Mucosa of rectum (tissue), 2 donors: ENCODE results near the gene DIAPH2.

ENCODE experiments used
- H3K27ac ChIP-seq, 2 donors: one replicate each; pipeline ENCODE4 v1.7.0; 2013; ENCODE audit warnings: inconsistent platforms in 2 of 2, low read depth in 2 of 2, low read length in 2 of 2
- H3K27me3 ChIP-seq, 2 donors: one replicate each; pipeline ENCODE4 v1.7.0; 2013; ENCODE audit warnings: low read length in 2 of 2; ENCODE audit not compliant: control insufficient read depth in 2 of 2, insufficient read depth in 2 of 2
- H3K36me3 ChIP-seq, 2 donors: one replicate each; pipeline ENCODE4 v1.7.0; 2013; ENCODE audit warnings: low read length in 2 of 2; ENCODE audit not compliant: control insufficient read depth in 2 of 2, insufficient read depth in 2 of 2
- H3K4me1 ChIP-seq, 2 donors: one replicate each; pipeline ENCODE4 v1.7.0; 2013; ENCODE audit warnings: low read length in 2 of 2, mild to moderate bottlenecking in 1 of 2; ENCODE audit not compliant: control insufficient read depth in 2 of 2, insufficient read depth in 2 of 2
- H3K4me3 ChIP-seq, 2 donors: one replicate each; pipeline ENCODE4 v1.7.0; 2013; ENCODE audit warnings: low read length in 2 of 2
- H3K9ac ChIP-seq, 2 donors: one replicate each; pipeline ENCODE4 v1.7.0; 2013; ENCODE audit warnings: low read length in 2 of 2, low read depth in 1 of 2, mild to moderate bottlenecking in 1 of 2
- H3K9me3 ChIP-seq, 2 donors: one replicate each; pipeline ENCODE4 v1.7.0; 2013; ENCODE audit warnings: low read length in 2 of 2; ENCODE audit not compliant: control insufficient read depth in 2 of 2
- donor health status: healthy.
- donor health status: Normal muscosa, but diverticular disease.

Gene DIAPH2

DNA sequence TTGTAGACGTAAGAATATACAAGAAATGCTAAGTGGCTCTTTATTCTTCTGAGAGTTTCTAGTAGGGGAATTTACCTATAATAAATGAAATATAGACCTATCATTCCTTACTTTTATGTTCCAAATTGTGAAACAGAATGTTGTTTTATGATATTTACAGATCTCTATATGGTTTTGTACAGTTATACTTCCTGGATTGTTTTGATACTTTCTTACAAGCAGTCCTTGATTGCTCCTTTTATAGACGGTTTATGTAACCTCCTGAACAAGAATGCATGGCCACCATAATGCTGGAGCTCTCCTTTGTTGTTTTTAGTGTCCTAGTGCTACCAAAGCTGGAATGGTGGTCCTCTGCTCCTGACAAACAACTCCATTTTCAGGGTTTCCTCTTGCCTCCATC is 107.4 kb downstream of the DIAPH2 start:
- Histone ChIP-seq H3K36me3 (no peaks in the 10 kb centered on the region), H3K9ac (no peak overlapping the region), H3K27ac (no peak overlapping the region), H3K9me3 (no peaks in the 10 kb centered on the region), H3K4me3 (no peak overlapping the region), H3K4me1 (no peaks in the 10 kb centered on the region), H3K27me3 (no peaks in the 10 kb centered on the region)

DNA sequence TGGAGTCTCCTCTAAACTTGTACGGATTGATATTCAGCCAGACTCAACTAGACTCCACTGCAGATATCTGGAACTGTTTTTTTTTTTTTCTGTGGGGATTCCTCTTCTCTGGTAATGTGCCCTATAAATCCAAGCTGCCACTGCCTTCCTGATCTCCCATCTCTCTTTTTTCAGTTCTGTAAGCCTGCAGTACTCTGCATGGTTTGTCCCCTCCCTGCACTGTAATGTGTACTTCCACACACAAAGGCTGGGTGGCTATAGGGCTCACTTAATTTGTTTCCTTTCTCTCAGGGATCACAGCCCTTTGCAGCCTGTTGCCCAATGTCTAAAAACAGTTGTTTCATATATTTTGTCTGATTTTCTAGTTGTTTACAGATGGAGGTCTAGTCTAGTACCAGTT is 114.3 kb downstream of the DIAPH2 start:
- no peaks in the 10 kb centered on the region for H3K4me1 ChIP-seq
- H3K36me3 ChIP-seq = no peaks in the 10 kb centered on the region
- no peak overlapping the region for H3K9ac ChIP-seq
- H3K27ac ChIP-seq = no peak overlapping the region
- no peaks in the 10 kb centered on the region for H3K27me3 ChIP-seq
- no peak overlapping the region for H3K4me3 ChIP-seq
- no peaks in the 10 kb centered on the region for H3K9me3 ChIP-seq

DNA sequence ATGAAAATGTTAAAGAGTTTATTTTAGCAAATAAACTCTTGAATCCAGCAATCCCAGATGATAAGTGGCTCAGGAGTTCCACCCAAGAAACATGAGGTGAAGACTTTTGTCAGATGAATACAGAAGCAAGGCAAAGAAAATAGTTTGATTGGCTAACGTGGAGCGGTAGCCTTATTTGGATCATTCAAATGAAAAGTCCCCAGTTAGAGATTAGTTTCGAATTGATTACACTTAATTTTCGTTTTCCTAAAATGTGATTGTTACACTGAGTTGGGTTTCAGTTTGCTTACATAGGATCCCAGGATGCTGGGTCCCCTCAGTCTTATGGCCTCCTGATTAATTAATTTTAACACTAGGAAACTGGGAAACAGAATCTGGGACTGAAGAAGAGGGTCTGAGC is 122.7 kb downstream of the DIAPH2 start:
- Histone ChIP-seq H3K27ac (no peak overlapping the region), H3K4me3 (no peak overlapping the region), H3K27me3 (no peaks in the 10 kb centered on the region), H3K9ac (no peak overlapping the region), H3K9me3 (no peaks in the 10 kb centered on the region), H3K36me3 (no peaks in the 10 kb centered on the region), H3K4me1 (no peaks in the 10 kb centered on the region)

DNA sequence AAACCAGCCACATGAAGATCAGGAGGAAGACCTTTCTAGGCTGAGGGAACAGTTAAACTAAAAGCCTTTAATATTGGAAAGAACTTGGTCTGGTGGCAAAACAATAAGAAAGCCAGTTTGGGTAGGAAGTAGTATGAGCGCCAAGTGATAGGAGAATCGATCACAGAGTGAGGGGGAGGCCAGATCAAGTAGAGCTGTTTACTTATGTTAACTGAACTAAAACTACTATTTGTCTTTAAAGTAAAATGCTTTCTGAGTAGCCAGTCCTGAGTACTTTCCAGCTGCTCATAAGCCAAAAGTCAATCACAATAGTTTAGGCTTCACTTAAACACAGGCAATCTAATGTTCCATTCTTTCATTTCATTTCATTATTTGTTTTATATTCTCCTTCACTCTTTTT is 136.3 kb downstream of the DIAPH2 start:
- Histone ChIP-seq H3K4me3 (no peak overlapping the region), H3K9ac (no peak overlapping the region), H3K27me3 (no peaks in the 10 kb centered on the region), H3K27ac (no peak overlapping the region), H3K36me3 (no peaks in the 10 kb centered on the region), H3K4me1 (no peaks in the 10 kb centered on the region), H3K9me3 (no peaks in the 10 kb centered on the region)

DNA sequence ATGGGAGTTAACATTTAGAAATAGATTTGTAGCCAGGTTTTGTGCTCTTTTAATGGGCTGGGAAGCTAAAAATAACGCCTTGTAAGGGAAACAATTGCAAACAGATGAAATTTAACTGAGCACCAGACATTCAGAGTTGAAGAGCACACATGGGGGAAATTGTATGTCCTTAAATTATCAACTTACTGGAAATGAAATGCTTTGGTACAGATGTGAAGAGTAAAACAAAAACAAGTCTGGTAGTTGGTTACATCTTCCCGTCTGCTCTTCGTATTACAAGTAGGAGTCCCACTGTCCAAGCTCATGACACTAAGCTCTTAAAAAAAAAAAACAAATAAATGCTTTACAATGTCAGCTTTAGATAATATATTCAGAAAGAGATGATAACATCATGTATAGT is 139.5 kb downstream of the DIAPH2 start:
- Histone ChIP-seq H3K4me1 (no peaks in the 10 kb centered on the region), H3K9me3 (no peaks in the 10 kb centered on the region), H3K36me3 (no peaks in the 10 kb centered on the region), H3K4me3 (no peak overlapping the region), H3K27ac (no peak overlapping the region), H3K9ac (no peak overlapping the region), H3K27me3 (no peaks in the 10 kb centered on the region)

DNA sequence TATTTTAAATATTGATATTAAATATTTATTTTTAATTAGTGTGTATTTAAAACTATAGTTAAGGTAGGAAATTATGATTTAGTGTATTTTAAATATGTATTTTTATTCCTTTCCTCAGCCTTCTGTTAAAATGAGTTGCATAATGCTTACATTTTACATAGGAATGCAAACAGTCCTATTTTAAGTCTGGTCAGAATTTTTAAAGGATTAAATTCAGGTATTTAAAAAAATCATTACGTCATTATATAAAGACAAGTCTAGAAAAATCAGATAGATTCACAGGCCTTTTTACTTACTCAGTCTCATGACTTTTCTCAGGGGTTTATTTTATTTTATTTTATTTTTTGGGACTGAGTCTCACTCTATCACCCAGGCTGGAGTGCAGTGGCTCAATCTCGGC is 148.7 kb downstream of the DIAPH2 start:
- no peaks in the 10 kb centered on the region for H3K9me3 ChIP-seq
- H3K9ac ChIP-seq = no peak overlapping the region
- H3K36me3 ChIP-seq = no peaks in the 10 kb centered on the region
- no peak overlapping the region for H3K4me3 ChIP-seq
- no peak overlapping the region for H3K27ac ChIP-seq
- H3K27me3 ChIP-seq = no peaks in the 10 kb centered on the region
- H3K4me1 ChIP-seq = no peaks in the 10 kb centered on the region

DNA sequence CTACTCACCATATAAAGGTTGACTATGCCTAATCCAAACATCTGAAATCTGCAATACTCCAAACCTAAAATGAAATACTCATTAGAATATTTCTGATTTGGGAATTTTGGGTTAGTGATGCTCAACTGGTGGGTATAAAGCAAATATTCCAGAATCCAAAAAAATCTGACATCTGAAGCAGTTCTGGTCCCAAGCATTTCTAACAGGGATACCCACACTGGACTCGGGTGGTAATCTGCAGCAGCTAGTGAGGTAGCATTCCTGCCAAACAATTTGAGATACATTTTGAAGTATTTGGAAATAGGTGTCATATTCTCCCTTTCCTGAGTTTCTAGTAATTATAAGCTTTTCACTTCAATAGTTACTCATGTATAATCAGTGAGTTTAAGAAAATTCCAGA is 149.5 kb downstream of the DIAPH2 start:
- no peaks in the 10 kb centered on the region for H3K4me1 ChIP-seq
- H3K36me3 ChIP-seq = no peaks in the 10 kb centered on the region
- H3K27ac ChIP-seq = no peak overlapping the region
- no peak overlapping the region for H3K4me3 ChIP-seq
- no peaks in the 10 kb centered on the region for H3K27me3 ChIP-seq
- H3K9me3 ChIP-seq = no peaks in the 10 kb centered on the region
- no peak overlapping the region for H3K9ac ChIP-seq

DNA sequence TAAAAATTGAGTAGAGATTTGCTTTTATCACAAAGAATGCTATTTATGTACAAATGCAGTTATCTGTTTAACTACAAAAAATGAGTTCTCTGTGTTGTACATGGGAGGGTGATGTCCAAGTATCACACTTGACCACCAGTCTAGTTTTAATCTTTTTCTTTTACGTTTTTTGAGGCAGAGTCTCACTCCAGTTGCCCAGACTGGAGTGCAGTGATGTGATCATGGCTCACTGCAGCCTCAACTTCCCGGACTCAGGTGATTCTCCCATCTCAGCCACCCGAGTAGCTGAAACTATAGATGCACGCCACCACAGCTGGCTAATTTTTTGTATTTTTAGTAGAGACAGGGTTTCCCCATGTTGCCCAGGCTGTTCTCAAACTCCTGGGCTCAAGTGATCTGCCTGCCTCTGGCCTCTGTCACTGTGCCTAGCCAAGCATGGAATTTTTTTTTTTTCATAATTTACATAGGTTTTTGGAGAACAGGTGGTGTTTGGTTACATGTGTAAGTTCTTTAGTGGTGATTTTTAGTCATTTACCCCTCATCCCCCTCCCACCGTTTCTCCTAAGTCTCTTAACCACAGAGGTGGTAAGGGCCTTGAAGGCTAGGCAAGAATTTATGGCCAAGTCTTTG is 151.1 kb downstream of the DIAPH2 start:
- Histone ChIP-seq H3K27ac (no peak overlapping the region), H3K9ac (no peak overlapping the region), H3K4me1 (no peaks in the 10 kb centered on the region), H3K27me3 (no peaks in the 10 kb centered on the region), H3K4me3 (no peak overlapping the region), H3K9me3 (no peaks in the 10 kb centered on the region), H3K36me3 (no peaks in the 10 kb centered on the region)

DNA sequence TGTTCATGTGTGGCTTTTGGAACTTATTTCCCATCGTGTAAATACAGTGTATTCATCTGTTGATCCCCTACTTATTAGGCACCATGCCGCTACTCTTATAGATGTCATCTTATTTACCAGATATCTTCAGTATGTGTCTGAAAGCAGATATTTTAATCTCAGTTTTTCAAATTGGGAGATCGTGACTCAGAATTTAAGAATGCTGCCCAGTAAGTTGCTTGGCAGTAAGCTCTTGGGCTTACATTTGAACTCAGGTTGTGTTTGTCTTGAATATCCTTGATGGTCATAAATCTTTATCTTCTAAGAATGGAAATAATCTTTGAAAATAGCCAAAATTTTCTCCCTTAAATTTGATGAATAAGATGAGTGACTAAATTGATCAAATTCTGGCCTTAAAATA is 153.2 kb downstream of the DIAPH2 start:
- Histone ChIP-seq H3K27me3 (no peaks in the 10 kb centered on the region), H3K4me3 (no peak overlapping the region), H3K27ac (no peak overlapping the region), H3K36me3 (no peaks in the 10 kb centered on the region), H3K4me1 (no peaks in the 10 kb centered on the region), H3K9ac (no peak overlapping the region), H3K9me3 (no peaks in the 10 kb centered on the region)

DNA sequence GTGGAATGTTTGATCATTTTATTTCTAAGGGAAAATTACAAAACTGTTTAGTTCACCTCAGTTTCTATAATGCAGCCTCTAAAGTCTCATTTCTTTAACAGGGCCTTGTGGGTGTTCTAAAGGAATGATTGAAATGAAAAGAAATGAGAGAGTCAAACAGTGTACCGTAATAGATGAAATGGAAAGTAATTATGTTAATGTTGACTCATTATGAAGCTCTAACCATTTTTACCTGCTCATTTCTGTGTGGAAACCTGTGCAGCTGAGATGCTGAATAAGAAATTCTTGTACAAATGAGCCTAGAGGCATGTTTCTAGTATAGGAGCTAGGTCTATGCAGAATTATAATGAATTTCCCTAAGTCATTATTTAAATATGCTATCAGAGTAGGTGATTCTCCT is 153.9 kb downstream of the DIAPH2 start:
- Histone ChIP-seq H3K9ac (no peak overlapping the region), H3K27me3 (no peaks in the 10 kb centered on the region), H3K27ac (no peak overlapping the region), H3K9me3 (no peaks in the 10 kb centered on the region), H3K36me3 (no peaks in the 10 kb centered on the region), H3K4me3 (no peak overlapping the region), H3K4me1 (no peaks in the 10 kb centered on the region)

DNA sequence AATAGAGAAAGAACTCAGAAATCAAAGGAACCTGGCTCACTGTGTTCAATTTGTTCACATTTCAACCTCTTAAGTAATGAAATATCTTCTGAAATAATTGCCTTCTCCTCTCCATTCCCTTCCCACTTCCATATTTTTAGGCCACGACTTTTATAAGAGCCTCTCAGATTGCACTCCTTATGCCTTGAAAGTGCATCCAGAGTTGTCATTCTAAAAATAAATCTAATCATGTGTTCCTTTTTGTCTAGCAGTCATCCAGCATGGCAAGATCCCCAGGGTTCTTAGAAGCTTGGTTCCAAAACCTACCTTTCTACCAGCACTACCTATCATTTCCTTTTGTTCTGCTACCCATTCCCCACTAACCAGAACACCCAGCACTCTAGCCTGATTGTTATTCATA is 156.7 kb downstream of the DIAPH2 start:
- H3K27ac ChIP-seq = no peak overlapping the region
- no peak overlapping the region for H3K4me3 ChIP-seq
- H3K36me3 ChIP-seq = no peaks in the 10 kb centered on the region
- no peak overlapping the region for H3K9ac ChIP-seq
- H3K9me3 ChIP-seq = no peaks in the 10 kb centered on the region
- H3K27me3 ChIP-seq = no peaks in the 10 kb centered on the region
- no peaks in the 10 kb centered on the region for H3K4me1 ChIP-seq
